Measurements from ENCODE around the gene TERF2IP. TPM values are rescaled to one million over a fixed set of nuclear protein-coding genes. Genes with fewer than 3 reads are reported as not detected.
A peak's percentile ranks its signal among the peaks of the same experiment; 100 is the strongest.

Gene TERF2IP
- total and polyA plus RNA-seq, 2 of the 13 experiments (the other 11 are each of a cell fraction or from before 2014, with no cell fraction given): 26.4 to 50.2 TPM

DNA sequence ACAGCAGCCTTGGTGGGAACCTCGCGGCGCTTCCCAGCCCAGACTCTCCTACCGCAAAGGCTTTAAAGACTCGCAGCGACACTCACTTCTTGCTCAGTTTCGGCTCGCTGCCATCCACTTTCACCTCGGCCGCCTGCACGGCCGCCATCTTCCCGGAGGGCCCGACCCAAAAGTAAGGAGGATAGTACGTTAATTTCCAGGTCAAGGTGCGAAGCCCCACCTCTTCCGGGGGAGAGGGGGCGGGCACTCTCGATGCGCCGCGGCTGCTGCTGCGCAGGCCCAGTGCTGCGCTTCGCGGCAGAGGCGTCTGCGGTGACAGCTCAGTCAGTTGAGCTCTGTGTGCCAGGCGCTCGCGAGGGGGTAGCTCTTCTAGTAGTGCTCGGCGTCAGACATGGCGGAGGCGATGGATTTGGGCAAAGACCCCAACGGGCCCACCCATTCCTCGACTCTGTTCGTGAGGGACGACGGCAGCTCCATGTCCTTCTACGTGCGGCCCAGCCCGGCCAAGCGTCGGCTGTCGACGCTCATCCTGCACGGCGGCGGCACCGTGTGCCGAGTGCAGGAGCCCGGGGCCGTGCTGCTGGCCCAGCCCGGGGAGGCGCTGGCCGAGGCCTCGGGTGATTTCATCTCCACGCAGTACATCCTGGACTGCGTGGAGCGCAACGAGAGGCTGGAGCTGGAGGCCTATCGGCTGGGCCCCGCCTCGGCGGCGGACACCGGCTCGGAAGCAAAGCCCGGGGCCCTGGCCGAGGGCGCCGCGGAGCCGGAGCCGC is at the start of gene TERF2IP, which contains the start of gene KARS1 (continued):
- TF ChIP-seq ZNF10 (CRISPR knock-in tag; IDR thresholded peaks at IDR 0.05; ENCODE audit: borderline replicate concordance, low read depth) (no peak), ZNF772 (CRISPR knock-in tag; IDR thresholded peaks at IDR 0.05) (peak; percentile 72; the same call in 1 of the 2 replicates), ZNF30 (CRISPR knock-in tag; IDR thresholded peaks at IDR 0.05) (peak; percentile 73; the same call in 1 of the 2 replicates), NRL (CRISPR knock-in tag; IDR thresholded peaks at IDR 0.05; ENCODE audit: borderline replicate concordance) (peak; percentile 56; the same call in 1 of the 2 replicates), ZNF180 (CRISPR knock-in tag; IDR thresholded peaks at IDR 0.05; ENCODE audit: borderline replicate concordance, low read depth) (peak; percentile 84), KDM3A (CRISPR knock-in tag; IDR thresholded peaks at IDR 0.05; ENCODE audit: low read depth) (peak; percentile 41; the same call in 1 of the 2 replicates), NCOA1 (CRISPR knock-in tag; IDR thresholded peaks at IDR 0.05) (peak; percentile 90), ZNF605 (CRISPR knock-in tag; IDR thresholded peaks at IDR 0.05) (peak; percentile 97), RXRB (CRISPR knock-in tag; IDR thresholded peaks at IDR 0.05; ENCODE audit: borderline replicate concordance) (peak; percentile 77), CENPX (CRISPR knock-in tag; IDR thresholded peaks at IDR 0.05) (no peak), ZSCAN29 (CRISPR knock-in tag; conservative IDR thresholded peaks at IDR 0.05) (no peak; the same call in 1 of the 2 replicates), ZNF317 (CRISPR knock-in tag; IDR thresholded peaks at IDR 0.05) (peak; percentile 87), ZNF713 (CRISPR knock-in tag; IDR thresholded peaks at IDR 0.05) (no peak), ETV5 (CRISPR knock-in tag; IDR thresholded peaks at IDR 0.05; ENCODE audit: borderline replicate concordance) (peak; percentile 70; the same call in 1 of the 2 replicates), ZZZ3 (CRISPR knock-in tag; IDR thresholded peaks at IDR 0.05; ENCODE audit: borderline replicate concordance) (no peak), HMGXB4 (CRISPR knock-in tag; IDR thresholded peaks at IDR 0.05; ENCODE audit: borderline replicate concordance in 1 of 2, low read depth in 1 of 2) (peak in 1 of 2 experiments; percentile 86), RXRA (CRISPR knock-in tag; IDR thresholded peaks at IDR 0.05) (peak; percentile 71), SETDB1 (CRISPR knock-in tag; IDR thresholded peaks at IDR 0.05; ENCODE audit: borderline replicate concordance) (no peak), NCOA2 (CRISPR knock-in tag; IDR thresholded peaks at IDR 0.05) (peak; percentile 50; the same call in 1 of the 2 replicates)
- TF ChIP-seq, protein P1, sequence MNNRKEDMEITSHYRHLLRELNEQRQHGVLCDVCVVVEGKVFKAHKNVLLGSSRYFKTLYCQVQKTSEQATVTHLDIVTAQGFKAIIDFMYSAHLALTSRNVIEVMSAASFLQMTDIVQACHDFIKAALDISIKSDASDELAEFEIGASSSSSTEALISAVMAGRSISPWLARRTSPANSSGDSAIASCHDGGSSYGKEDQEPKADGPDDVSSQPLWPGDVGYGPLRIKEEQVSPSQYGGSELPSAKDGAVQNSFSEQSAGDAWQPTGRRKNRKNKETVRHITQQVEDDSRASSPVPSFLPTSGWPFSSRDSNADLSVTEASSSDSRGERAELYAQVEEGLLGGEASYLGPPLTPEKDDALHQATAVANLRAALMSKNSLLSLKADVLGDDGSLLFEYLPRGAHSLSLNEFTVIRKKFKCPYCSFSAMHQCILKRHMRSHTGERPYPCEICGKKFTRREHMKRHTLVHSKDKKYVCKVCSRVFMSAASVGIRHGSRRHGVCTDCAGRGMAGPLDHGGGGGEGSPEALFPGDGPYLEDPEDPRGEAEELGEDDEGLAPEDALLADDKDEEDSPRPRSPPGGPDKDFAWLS (CRISPR knock-in tag; IDR thresholded peaks at IDR 0.05; ENCODE audit: borderline replicate concordance): peak; percentile 34; the same call in 1 of the 2 replicates
- TF ChIP-seq, protein P2, sequence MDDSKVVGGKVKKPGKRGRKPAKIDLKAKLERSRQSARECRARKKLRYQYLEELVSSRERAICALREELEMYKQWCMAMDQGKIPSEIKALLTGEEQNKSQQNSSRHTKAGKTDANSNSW (CRISPR knock-in tag; IDR thresholded peaks at IDR 0.05; ENCODE audit: borderline replicate concordance): no peak
- TF ChIP-seq, protein P3, sequence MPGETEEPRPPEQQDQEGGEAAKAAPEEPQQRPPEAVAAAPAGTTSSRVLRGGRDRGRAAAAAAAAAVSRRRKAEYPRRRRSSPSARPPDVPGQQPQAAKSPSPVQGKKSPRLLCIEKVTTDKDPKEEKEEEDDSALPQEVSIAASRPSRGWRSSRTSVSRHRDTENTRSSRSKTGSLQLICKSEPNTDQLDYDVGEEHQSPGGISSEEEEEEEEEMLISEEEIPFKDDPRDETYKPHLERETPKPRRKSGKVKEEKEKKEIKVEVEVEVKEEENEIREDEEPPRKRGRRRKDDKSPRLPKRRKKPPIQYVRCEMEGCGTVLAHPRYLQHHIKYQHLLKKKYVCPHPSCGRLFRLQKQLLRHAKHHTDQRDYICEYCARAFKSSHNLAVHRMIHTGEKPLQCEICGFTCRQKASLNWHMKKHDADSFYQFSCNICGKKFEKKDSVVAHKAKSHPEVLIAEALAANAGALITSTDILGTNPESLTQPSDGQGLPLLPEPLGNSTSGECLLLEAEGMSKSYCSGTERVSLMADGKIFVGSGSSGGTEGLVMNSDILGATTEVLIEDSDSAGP (CRISPR knock-in tag; IDR thresholded peaks at IDR 0.05; ENCODE audit: borderline replicate concordance): peak; percentile 97; the same call in 1 of the 2 replicates

Measured in HepG2 (cell line).